Measurements from ENCODE around the gene SRGAP3.

Gene SRGAP3

GRCh38 chr3:8967553-8967952 is 281.9 kb downstream of the SRGAP3 start:
- POLR2A ChIA-PET: no interaction called here
- Histone ChIP-seq H3K36me3 (ENCODE audit: control insufficient read depth in 2 of 2, insufficient read depth in 1 of 2, low read length in 2 of 2) (no peaks in the 10 kb centered on the region), H3K4me3 (ENCODE audit: low read depth, low read length) (no peak overlapping the region), H3K9me3 (ENCODE audit: control insufficient read depth, insufficient read depth, low read depth, low read length) (no peaks in the 10 kb centered on the region), H3K4me1 (ENCODE audit: control insufficient read depth, insufficient read depth, low read length) (peaks cover 5% of the 10 kb centered on the region; the same call in 1 of the 2 replicates), H3K27ac (ENCODE audit: extremely low read depth, low read depth, low read length) (no peak overlapping the region)
- TF ChIP-seq KLF10 (tag by site-specific recombination; IDR thresholded peaks at IDR 0.05): no peak
- TF ChIP-seq ZNF26 (tag by site-specific recombination; IDR thresholded peaks at IDR 0.05): no peak
- TF ChIP-seq ZNF658 (tag by site-specific recombination; IDR thresholded peaks at IDR 0.05): no peak
- no peak for TF ChIP-seq ZSCAN30 (tag by site-specific recombination; IDR thresholded peaks at IDR 0.05)
- TF ChIP-seq ZNF280C (tag by site-specific recombination; IDR thresholded peaks at IDR 0.05): no peak
- CTCF ChIA-PET: interaction anchor here (0.6 to 11.7 kb wide), 4 partner anchors 14 to 417 kb away, joined by 3 to 136 read pairs (median 5); no protein-coding TSS in a partner anchor

- Histone ChIP-seq H3K4me1 (ENCODE audit: control insufficient read depth, insufficient read depth, low read length) (peaks cover 5% of the 10 kb centered on the region; the same call in 1 of the 2 replicates), H3K36me3 (ENCODE audit: control insufficient read depth in 2 of 2, insufficient read depth in 1 of 2, low read length in 2 of 2) (no peaks in the 10 kb centered on the region), H3K4me3 (ENCODE audit: low read depth, low read length) (no peak overlapping the region), H3K27ac (ENCODE audit: extremely low read depth, low read depth, low read length) (no peak overlapping the region), H3K9me3 (ENCODE audit: control insufficient read depth, insufficient read depth, low read depth, low read length) (no peaks in the 10 kb centered on the region)
- ChIA-PET CTCF (interaction anchor here (0.6 to 11.7 kb wide), 6 partner anchors 21 to 417 kb away, joined by 3 to 136 read pairs (median 5); partner anchors contain the start of gene OXTR), POLR2A (no interaction called here)
- TF ChIP-seq SCRT2 (tag by site-specific recombination; IDR thresholded peaks at IDR 0.05) (no peak), ZNF707 (tag by site-specific recombination; IDR thresholded peaks at IDR 0.05) (no peak), ZNF664 (tag by site-specific recombination; IDR thresholded peaks at IDR 0.05) (peak; percentile 64), MYNN (tag by site-specific recombination; IDR thresholded peaks at IDR 0.05; ENCODE audit: borderline replicate concordance) (no peak), ZBTB49 (tag by site-specific recombination; IDR thresholded peaks at IDR 0.05; ENCODE audit: low read depth) (no peak)
These were observed 282.6 kb downstream of the SRGAP3 start for GRCh38 chr3:8966820-8967348.

- Histone ChIP-seq H3K27ac (ENCODE audit: extremely low read depth, low read depth, low read length) (no peak overlapping the region), H3K4me3 (ENCODE audit: low read depth, low read length) (no peak overlapping the region), H3K36me3 (ENCODE audit: control insufficient read depth in 2 of 2, insufficient read depth in 1 of 2, low read length in 2 of 2) (no peaks in the 10 kb centered on the region), H3K9me3 (ENCODE audit: control insufficient read depth, insufficient read depth, low read depth, low read length) (no peaks in the 10 kb centered on the region), H3K4me1 (ENCODE audit: control insufficient read depth, insufficient read depth, low read length) (peaks cover 5% of the 10 kb centered on the region; the same call in 1 of the 2 replicates)
- POLR2A ChIA-PET: no interaction called here
- CTCF ChIA-PET: interaction anchor here (0.5 to 11.7 kb wide), 6 partner anchors 25 to 387 kb away, joined by 3 to 136 read pairs (median 4); partner anchors contain the start of gene OXTR
- TF ChIP-seq ZBTB48 (tag by site-specific recombination; IDR thresholded peaks at IDR 0.05): no peak
- TF ChIP-seq ZEB2 (tag by site-specific recombination; IDR thresholded peaks at IDR 0.05): no peak
- TF ChIP-seq HOXD13 (CRISPR knock-in tag; IDR thresholded peaks at IDR 0.05; ENCODE audit: borderline replicate concordance): no peak
- no peak for TF ChIP-seq ZNF398 (tag by site-specific recombination; IDR thresholded peaks at IDR 0.05)
- TF ChIP-seq TSHZ1 (tag by site-specific recombination; IDR thresholded peaks at IDR 0.05; ENCODE audit: borderline replicate concordance): no peak
- no peak for TF ChIP-seq ZNF544 (tag by site-specific recombination; IDR thresholded peaks at IDR 0.05)
- no peak for TF ChIP-seq ZNF266 (tag by site-specific recombination; IDR thresholded peaks at IDR 0.05; ENCODE audit: low read depth)
- no peak for TF ChIP-seq ZNF394 (tag by site-specific recombination; IDR thresholded peaks at IDR 0.05; ENCODE audit: borderline replicate concordance)
These were observed 283.2 kb downstream of the SRGAP3 start for GRCh38 chr3:8966150-8966819.
